A673 (cell line): ENCODE results near the gene CCDC88B. TPM values are rescaled to one million over a fixed set of nuclear protein-coding genes. Genes with fewer than 3 reads are reported as not detected.

ENCODE experiments used
- Bru-seq: library from RNA; stranded (reverse); fragments of 400-500 nt; gene quantifications from one replicate; lab custom pipeline; 2021; lab: Mats Ljungman, UMichigan
- BruChase-seq, 2 experiments: library from RNA; stranded (reverse); fragments of 400-500 nt; gene quantifications; one replicate each; lab custom pipeline; 2021; lab: Mats Ljungman, UMichigan
- BruUV-seq: library from RNA; stranded (reverse); fragments of 400-500 nt; replicated peaks from 2 replicates; lab custom pipeline; 2021; lab: Mats Ljungman, UMichigan
- CTCF ChIA-PET: fragments of 300-600 bp; sonication (Branson Sonifier 250); formaldehyde crosslinking; loops from one replicate; lab custom pipeline; 2022; ENCODE audit warnings: antibody characterized with exemption; lab: Charles Lee
- POLR2A ChIA-PET: fragments of 300-600 bp; sonication (Branson Sonifier 250); formaldehyde crosslinking; loops from one replicate; lab custom pipeline; 2022; ENCODE audit warnings: antibody characterized with exemption; ENCODE audit not compliant: low non-redundant PET; lab: Charles Lee
- DNase-seq: peaks from one replicate; pipeline ENCODE4 v3.0.0-alpha.2; 2015; ENCODE audit warnings: low spot score
- H3K27ac ChIP-seq: fragments of 200-600 bp; sonication (generic); 2 replicates; pipeline ENCODE4 v1.5.1; 2016; ENCODE audit warnings: mixed run types, low read depth, mild to moderate bottlenecking, mixed read lengths, antibody characterized with exemption, low read length; ENCODE audit not compliant: poor library complexity, severe bottlenecking
- H3K27me3 ChIP-seq: fragments of 200-600 bp; sonication (generic); replicated peaks from 2 replicates; pipeline ENCODE4 v1.6.1; 2017; ENCODE audit warnings: mixed run types, low read depth, mild to moderate bottlenecking, mixed read lengths, antibody characterized with exemption, low read length; ENCODE audit not compliant: insufficient read depth, poor library complexity
- H3K36me3 ChIP-seq: fragments of 200-600 bp; sonication (generic); 2 replicates; pipeline ENCODE4 v1.6.1; 2016; ENCODE audit warnings: mixed run types, mild to moderate bottlenecking, mixed read lengths, antibody characterized with exemption, low read length; ENCODE audit not compliant: insufficient read depth, poor library complexity, severe bottlenecking
- H3K4me1 ChIP-seq: fragments of 200-600 bp; sonication (generic); 2 replicates; pipeline ENCODE4 v1.6.1; 2017; ENCODE audit warnings: mixed run types, mild to moderate bottlenecking, mixed read lengths, antibody characterized with exemption, low read length; ENCODE audit not compliant: insufficient read depth, poor library complexity, severe bottlenecking
- H3K4me3 ChIP-seq: fragments of 200-600 bp; sonication (generic); 2 replicates; pipeline ENCODE4 v1.5.1; 2016; ENCODE audit warnings: low read depth, mixed run types, mild to moderate bottlenecking, mixed read lengths, low read length; ENCODE audit not compliant: poor library complexity, severe bottlenecking
- H3K9me3 ChIP-seq: fragments of 200-600 bp; sonication (generic); 2 replicates; pipeline ENCODE4 v1.6.1; 2016; ENCODE audit warnings: mixed run types, low read depth, mild to moderate bottlenecking, mixed read lengths, antibody characterized with exemption, low read length; ENCODE audit not compliant: poor library complexity, severe bottlenecking
- EZH2 ChIP-seq: fragments of 200-600 bp; sonication (generic); IDR thresholded peaks from 2 replicates; pipeline ENCODE4 v1.6.1; 2017; ENCODE audit warnings: borderline replicate concordance, low read depth, mild to moderate bottlenecking, mixed read lengths, antibody characterized with exemption, low read length; ENCODE audit not compliant: poor library complexity, severe bottlenecking
- intact Hi-C: fragments of 100-400 bp; cut with micrococcal nuclease; formaldehyde crosslinking; loops from one replicate; pipeline ENCODE4 v1.10.0; 2022; ENCODE audit not compliant: unreplicated experiment
- long read RNA-seq: library from polyadenylated mRNA; stranded (forward); transcript quantifications from one replicate; pipeline ENCODE4 v2.0.0, GENCODE V29; 2022
- total RNA-seq: library from RNA; stranded (reverse); gene quantifications from 2 replicates; pipeline ENCODE4 v1.2.3, GENCODE V29; 2021
- TF ChIP-seq, protein P1 (sequence below): fragments of 300-800, 200-600 bp; sonication (generic); conservative IDR thresholded peaks from 2 replicates; pipeline ENCODE4 v1.5.1; 2017; ENCODE audit warnings: low read depth, mild to moderate bottlenecking, antibody characterized with exemption, low read length, moderate library complexity, mixed read lengths

The CCDC88B gene, protein sequence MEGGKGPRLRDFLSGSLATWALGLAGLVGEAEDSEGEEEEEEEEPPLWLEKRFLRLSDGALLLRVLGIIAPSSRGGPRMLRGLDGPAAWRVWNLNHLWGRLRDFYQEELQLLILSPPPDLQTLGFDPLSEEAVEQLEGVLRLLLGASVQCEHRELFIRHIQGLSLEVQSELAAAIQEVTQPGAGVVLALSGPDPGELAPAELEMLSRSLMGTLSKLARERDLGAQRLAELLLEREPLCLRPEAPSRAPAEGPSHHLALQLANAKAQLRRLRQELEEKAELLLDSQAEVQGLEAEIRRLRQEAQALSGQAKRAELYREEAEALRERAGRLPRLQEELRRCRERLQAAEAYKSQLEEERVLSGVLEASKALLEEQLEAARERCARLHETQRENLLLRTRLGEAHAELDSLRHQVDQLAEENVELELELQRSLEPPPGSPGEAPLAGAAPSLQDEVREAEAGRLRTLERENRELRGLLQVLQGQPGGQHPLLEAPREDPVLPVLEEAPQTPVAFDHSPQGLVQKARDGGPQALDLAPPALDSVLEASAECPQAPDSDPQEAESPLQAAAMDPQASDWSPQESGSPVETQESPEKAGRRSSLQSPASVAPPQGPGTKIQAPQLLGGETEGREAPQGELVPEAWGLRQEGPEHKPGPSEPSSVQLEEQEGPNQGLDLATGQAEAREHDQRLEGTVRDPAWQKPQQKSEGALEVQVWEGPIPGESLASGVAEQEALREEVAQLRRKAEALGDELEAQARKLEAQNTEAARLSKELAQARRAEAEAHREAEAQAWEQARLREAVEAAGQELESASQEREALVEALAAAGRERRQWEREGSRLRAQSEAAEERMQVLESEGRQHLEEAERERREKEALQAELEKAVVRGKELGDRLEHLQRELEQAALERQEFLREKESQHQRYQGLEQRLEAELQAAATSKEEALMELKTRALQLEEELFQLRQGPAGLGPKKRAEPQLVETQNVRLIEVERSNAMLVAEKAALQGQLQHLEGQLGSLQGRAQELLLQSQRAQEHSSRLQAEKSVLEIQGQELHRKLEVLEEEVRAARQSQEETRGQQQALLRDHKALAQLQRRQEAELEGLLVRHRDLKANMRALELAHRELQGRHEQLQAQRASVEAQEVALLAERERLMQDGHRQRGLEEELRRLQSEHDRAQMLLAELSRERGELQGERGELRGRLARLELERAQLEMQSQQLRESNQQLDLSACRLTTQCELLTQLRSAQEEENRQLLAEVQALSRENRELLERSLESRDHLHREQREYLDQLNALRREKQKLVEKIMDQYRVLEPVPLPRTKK (N-terminal part only)
- total RNA-seq (0.47 and 0.76 TPM in 2 replicates), Bru-seq, nascent RNA (not detected), BruChase-seq, experiment 1, labeled RNA remaining after a 2-hour chase (percentile 5 among the genes with signal in this experiment), BruChase-seq, experiment 2, labeled RNA remaining after a 6-hour chase (percentile 17 among the genes with signal in this experiment)
- long read RNA-seq, partial matches to known transcripts, result 1 of 3 reads
- long read RNA-seq, other reads (novel, unspliced or antisense), result 1 of 3 reads

DNA sequence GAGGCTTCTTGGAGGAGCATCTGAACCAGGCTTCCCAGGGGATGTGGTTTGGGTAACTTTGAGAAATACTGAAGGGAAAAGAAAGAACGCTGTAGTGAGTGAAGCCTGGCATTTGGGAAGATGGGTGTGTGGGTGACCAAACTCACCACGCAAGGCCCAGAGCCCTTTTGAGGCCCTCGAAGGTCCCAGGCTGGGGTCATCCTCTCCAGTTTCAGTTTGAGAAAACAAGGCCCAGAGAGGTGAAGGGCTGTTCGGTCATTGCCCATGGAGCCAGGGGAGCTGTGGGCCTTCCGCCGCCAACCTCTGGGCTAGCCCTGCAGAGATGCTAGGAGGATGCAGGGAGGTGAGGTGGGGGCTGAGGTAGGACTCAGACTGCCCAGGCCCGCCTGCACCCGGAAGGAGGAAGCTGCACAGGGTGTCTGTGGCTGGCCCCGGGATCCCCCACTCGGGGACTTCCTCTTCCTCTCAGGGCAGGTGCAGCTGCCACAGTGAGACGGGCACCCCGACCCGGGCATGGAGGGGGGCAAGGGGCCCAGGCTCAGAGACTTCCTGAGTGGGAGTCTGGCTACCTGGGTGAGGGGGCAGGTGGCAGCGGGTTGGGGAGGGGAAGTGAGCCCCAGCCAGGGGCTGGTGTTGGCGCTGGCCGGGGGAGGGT is at the start of gene CCDC88B:
Gene CCDC88B (plus strand): TSS at position 451 of the 655 bp plus-strand sequence. CDS start 63 bp downstream, at position 514.
- CTCF ChIA-PET, result no interaction called here
- no peak for TF ChIP-seq EZH2
- TF ChIP-seq, protein P1, sequence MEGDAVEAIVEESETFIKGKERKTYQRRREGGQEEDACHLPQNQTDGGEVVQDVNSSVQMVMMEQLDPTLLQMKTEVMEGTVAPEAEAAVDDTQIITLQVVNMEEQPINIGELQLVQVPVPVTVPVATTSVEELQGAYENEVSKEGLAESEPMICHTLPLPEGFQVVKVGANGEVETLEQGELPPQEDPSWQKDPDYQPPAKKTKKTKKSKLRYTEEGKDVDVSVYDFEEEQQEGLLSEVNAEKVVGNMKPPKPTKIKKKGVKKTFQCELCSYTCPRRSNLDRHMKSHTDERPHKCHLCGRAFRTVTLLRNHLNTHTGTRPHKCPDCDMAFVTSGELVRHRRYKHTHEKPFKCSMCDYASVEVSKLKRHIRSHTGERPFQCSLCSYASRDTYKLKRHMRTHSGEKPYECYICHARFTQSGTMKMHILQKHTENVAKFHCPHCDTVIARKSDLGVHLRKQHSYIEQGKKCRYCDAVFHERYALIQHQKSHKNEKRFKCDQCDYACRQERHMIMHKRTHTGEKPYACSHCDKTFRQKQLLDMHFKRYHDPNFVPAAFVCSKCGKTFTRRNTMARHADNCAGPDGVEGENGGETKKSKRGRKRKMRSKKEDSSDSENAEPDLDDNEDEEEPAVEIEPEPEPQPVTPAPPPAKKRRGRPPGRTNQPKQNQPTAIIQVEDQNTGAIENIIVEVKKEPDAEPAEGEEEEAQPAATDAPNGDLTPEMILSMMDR, result no peak
- Histone ChIP-seq H3K4me1 (no peaks in the 10 kb centered on the region), H3K9me3 (no peaks in the 10 kb centered on the region), H3K27ac (no peak within 1 kb of the TSS), H3K4me3 (no peak within 1 kb of the TSS), H3K36me3 (no peaks in the 10 kb centered on the region), H3K27me3 (no peaks in the 10 kb centered on the region)
- intact Hi-C loops, result no loop called here
- POLR2A ChIA-PET, result no interaction called here
- no TSS peak for BruUV-seq
- DNase-seq, result no peak

DNA sequence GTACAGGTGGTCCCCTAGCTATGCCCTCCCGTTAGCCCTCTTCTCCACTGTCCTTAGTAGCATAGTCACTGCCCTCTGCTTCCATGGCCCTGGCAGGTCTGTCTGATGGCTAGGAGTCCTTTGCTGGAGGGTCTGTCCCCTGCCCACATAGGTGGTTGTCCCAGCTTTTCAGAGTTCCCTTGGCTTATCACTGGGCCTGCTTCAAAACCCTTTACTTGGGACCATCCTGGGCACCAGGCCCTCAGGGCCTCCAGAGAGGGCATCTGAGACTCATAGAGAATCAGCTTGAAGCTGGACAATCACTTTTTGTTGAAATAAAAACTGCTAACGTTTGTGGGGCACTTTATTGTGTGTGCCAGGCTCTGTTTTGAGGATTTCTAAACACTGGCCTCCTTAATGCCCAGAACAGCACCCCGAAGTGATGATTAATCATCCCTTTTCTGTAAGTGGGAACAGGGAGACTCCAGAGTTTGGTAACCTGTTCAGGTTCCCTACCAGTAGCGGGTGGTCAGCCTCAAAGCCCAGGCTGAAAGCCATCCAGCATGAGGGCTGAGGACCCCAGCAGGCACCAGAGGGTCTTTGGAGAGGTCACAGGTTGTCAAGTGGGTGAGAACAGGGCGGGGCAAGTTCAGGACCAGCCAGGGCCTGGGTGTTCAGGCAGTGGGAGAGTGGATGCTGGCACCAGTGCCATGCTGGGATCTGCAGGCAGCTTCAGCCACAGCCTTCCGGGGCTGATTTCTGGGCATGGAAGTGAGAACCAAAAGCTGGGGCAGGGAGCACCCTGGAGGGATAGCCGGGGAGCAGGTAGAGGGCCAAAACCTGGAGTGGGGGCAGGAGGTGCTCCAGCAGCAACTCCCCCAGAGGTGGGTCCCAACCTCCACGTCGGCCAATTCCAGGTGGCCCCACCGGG is 49.4 kb upstream of the CCDC88B start:
- Histone ChIP-seq H3K4me3 (no peak overlapping the region), H3K27me3 (peaks cover 35% of the 10 kb centered on the region), H3K36me3 (no peaks in the 10 kb centered on the region), H3K9me3 (no peaks in the 10 kb centered on the region), H3K4me1 (peaks cover 18% of the 10 kb centered on the region), H3K27ac (no peak overlapping the region)
- intact Hi-C loops, result no loop called here
- no TSS peak for BruUV-seq
- TF ChIP-seq, protein P1, result no peak
- TF ChIP-seq EZH2, result no peak
- ChIA-PET POLR2A (no interaction called here), CTCF (interaction anchor here (1.5 kb wide), 1 partner anchor 10 kb away, joined by 5 read pairs; no protein-coding TSS in a partner anchor)
- no peak for DNase-seq
